ENCODE results near the gene TDG. TPM values are rescaled to one million over a fixed set of nuclear protein-coding genes. Genes with fewer than 3 reads are reported as not detected.

TDG gene
- total and polyA plus RNA-seq, 4 donors: 5.0 to 18.7 (median 11.8) TPM

DNA sequence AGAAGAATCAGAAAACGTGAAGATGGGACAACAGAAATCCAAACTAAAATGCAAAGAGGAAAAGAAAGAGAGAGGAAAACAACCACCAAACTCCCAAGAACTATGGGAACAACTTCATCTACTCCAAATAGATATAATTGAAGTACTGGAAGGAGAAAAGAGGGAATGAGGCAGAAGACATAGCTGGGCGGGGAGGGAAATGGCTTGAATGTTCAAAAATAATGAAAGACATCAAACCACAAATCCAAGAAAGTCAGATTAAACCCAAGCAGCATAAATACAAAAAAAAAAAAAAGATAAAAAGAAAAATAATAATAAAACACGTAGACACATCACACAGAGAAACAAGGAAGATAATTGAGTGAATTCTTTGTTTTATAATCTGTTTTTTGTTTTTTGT, 47.8 kb upstream of the TDG start:
- Histone ChIP-seq H3K9me3 (ENCODE audit: control insufficient read depth in 4 of 4, low read length in 3 of 4) (no peaks in the 10 kb centered on the region), H3K36me3 (ENCODE audit: control insufficient read depth in 4 of 4, insufficient read depth in 3 of 4, low read depth in 1 of 4, low read length in 3 of 4) (no peaks in the 10 kb centered on the region), H3K9ac (ENCODE audit: low read depth in 1 of 2, low read length in 2 of 2) (no peak overlapping the region), H3K4me1 (ENCODE audit: control insufficient read depth in 4 of 4, insufficient read depth in 4 of 4, low read length in 3 of 4) (no peaks in the 10 kb centered on the region), H3K4me3 (ENCODE audit: low read depth in 1 of 3, low read length in 3 of 3) (no peak overlapping the region), H3K27ac (ENCODE audit: low read depth in 1 of 2, low read length in 2 of 2) (no peak overlapping the region), H3K27me3 (ENCODE audit: control insufficient read depth in 4 of 4, insufficient read depth in 4 of 4, low read length in 3 of 4) (no peaks in the 10 kb centered on the region)
- DNase-seq (ENCODE audit: low spot score): no peak
- TF ChIP-seq SP1 (IDR thresholded peaks at IDR 0.05) (no peak), GABPA (IDR thresholded peaks at IDR 0.05 in 1 of 2, conservative IDR thresholded peaks at IDR 0.05 in 1 of 2) (no peak), ZBTB33 (IDR thresholded peaks at IDR 0.05) (no peak), RAD21 (IDR thresholded peaks at IDR 0.05) (no peak), ATF3 (IDR thresholded peaks at IDR 0.05) (no peak), TAF1 (conservative IDR thresholded peaks at IDR 0.05) (no peak), HNF4A (conservative IDR thresholded peaks at IDR 0.05) (no peak), YY1 (IDR thresholded peaks at IDR 0.05) (no peak), FOXA1 (IDR thresholded peaks at IDR 0.05) (no peak), RXRA (IDR thresholded peaks at IDR 0.05) (no peak), HNF4G (IDR thresholded peaks at IDR 0.05) (no peak)
- TF ChIP-seq, protein P1, sequence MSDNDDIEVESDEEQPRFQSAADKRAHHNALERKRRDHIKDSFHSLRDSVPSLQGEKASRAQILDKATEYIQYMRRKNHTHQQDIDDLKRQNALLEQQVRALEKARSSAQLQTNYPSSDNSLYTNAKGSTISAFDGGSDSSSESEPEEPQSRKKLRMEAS (IDR thresholded peaks at IDR 0.05): no peak
- TF ChIP-seq, protein P2, sequence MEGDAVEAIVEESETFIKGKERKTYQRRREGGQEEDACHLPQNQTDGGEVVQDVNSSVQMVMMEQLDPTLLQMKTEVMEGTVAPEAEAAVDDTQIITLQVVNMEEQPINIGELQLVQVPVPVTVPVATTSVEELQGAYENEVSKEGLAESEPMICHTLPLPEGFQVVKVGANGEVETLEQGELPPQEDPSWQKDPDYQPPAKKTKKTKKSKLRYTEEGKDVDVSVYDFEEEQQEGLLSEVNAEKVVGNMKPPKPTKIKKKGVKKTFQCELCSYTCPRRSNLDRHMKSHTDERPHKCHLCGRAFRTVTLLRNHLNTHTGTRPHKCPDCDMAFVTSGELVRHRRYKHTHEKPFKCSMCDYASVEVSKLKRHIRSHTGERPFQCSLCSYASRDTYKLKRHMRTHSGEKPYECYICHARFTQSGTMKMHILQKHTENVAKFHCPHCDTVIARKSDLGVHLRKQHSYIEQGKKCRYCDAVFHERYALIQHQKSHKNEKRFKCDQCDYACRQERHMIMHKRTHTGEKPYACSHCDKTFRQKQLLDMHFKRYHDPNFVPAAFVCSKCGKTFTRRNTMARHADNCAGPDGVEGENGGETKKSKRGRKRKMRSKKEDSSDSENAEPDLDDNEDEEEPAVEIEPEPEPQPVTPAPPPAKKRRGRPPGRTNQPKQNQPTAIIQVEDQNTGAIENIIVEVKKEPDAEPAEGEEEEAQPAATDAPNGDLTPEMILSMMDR (IDR thresholded peaks at IDR 0.05; ENCODE audit: low read depth, low read length, missing input control): no peak
- 66% methylated on average over 3 of the region's 3 CpGs for WGBS

DNA sequence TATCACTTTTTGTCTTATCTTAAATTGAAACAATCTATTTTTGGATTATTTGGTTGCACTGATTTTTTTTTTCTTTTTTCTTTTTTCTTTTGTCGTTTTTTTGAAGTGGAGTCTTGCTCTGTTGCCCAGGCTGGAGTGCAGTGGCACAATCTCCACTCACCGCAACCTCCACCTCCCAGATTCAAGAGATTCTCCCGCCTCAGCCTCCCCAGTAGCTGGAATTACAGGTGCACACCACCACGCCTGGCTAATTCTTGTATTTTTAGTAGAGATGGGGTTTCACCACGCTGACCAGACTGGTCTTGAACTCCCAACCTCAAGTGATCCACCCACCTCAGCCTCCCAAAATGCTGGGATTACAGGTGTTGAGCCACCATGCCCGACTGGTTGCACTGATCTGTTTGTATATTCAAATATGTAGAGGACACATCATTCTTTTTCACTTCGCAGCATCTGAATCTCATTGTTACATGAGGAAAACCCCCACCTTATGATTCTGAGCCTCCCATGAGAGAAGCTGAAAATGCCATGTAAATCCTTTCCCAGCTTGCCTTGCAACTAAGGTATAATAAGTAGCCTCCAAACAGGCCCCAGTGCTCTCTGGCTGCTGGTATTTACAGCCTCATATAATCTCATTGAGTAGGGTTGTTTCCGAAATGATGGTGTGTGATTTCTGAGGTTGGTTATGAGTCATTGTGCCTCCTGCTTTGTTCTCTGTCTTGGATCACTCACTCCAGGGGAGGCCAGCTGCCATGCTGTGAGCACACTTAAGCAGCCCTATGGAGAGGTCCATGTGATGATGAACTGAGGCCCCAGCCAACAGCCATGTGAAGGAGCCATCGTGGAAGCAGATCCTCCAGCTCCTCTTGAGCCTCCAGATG, 40.7 kb upstream of the TDG start:
- H3K4me1 ChIP-seq (ENCODE audit: control insufficient read depth in 4 of 4, insufficient read depth in 4 of 4, low read length in 3 of 4): peaks cover 0 to 10% (median 6%) of the 10 kb centered on the region in 4 donors
- no peak overlapping the region for H3K4me3 ChIP-seq (ENCODE audit: low read depth in 1 of 3, low read length in 3 of 3)
- WGBS: 80% methylated on average over 9 of the region's 9 CpGs
- H3K9ac ChIP-seq (ENCODE audit: low read depth in 1 of 2, low read length in 2 of 2): no peak overlapping the region
- H3K27me3 ChIP-seq (ENCODE audit: control insufficient read depth in 4 of 4, insufficient read depth in 4 of 4, low read length in 3 of 4): no peaks in the 10 kb centered on the region
- TF ChIP-seq TAF1 (conservative IDR thresholded peaks at IDR 0.05) (no peak), JUND (IDR thresholded peaks at IDR 0.05) (no peak)
- H3K36me3 ChIP-seq (ENCODE audit: control insufficient read depth in 4 of 4, insufficient read depth in 3 of 4, low read depth in 1 of 4, low read length in 3 of 4): no peaks in the 10 kb centered on the region
- no peak overlapping the region for H3K27ac ChIP-seq (ENCODE audit: low read depth in 1 of 2, low read length in 2 of 2)
- DNase-seq (ENCODE audit: low spot score): no peak
- no peaks in the 10 kb centered on the region for H3K9me3 ChIP-seq (ENCODE audit: control insufficient read depth in 4 of 4, low read length in 3 of 4)

All from liver (tissue), 9 donors.